HL-60 (cell line): ENCODE results near the gene ARNT2.

Experiments
- DNase-seq, 2 experiments: peaks; one replicate each; pipeline ENCODE4 v3.0.0-alpha.2; 2010 to 2020; ENCODE audit warnings: low read depth in 1 of 2, low spot score in 1 of 2
- H3K27ac ChIP-seq: fragments of 250-450 bp; sonication (Bioruptor Pico); replicated peaks from 2 replicates; pipeline ENCODE4 v1.5.1; 2020; ENCODE audit warnings: mild to moderate bottlenecking, moderate library complexity
- H3K27me3 ChIP-seq: fragments of 250-450 bp; sonication (Bioruptor Pico); 2 replicates; pipeline ENCODE4 v1.5.1; 2021; ENCODE audit warnings: mild to moderate bottlenecking, moderate library complexity; ENCODE audit not compliant: insufficient read depth, poor library complexity, severe bottlenecking
- H3K4me3 ChIP-seq: replicated peaks from 2 replicates; pipeline ENCODE4 v1.5.1; 2011; ENCODE audit warnings: mild to moderate bottlenecking, control low read depth, low read length; ENCODE audit not compliant: insufficient read depth
- GABPA ChIP-seq: IDR thresholded peaks from 2 replicates; pipeline ENCODE4 v1.6.1; 2012; ENCODE audit warnings: low read depth
- POLR2AphosphoS5 ChIP-seq: IDR thresholded peaks from 2 replicates; pipeline ENCODE4 v1.6.1; 2012; ENCODE audit warnings: low read depth
- SPI1 ChIP-seq: IDR thresholded peaks from 2 replicates; pipeline ENCODE4 v1.6.1; 2012; ENCODE audit warnings: low read depth, mild to moderate bottlenecking, borderline replicate concordance
- TF ChIP-seq, protein P1 (sequence below): IDR thresholded peaks from 2 replicates; pipeline ENCODE4 v1.6.1; 2012; ENCODE audit warnings: low read depth; ENCODE audit not compliant: insufficient replicate concordance
- TF ChIP-seq, protein P2 (sequence below): IDR thresholded peaks from one replicate; pipeline ENCODE4 v1.5.1; 2011; ENCODE audit warnings: low read length, control low read depth, inconsistent platforms; ENCODE audit not compliant: insufficient read depth

Gene ARNT2

DNA sequence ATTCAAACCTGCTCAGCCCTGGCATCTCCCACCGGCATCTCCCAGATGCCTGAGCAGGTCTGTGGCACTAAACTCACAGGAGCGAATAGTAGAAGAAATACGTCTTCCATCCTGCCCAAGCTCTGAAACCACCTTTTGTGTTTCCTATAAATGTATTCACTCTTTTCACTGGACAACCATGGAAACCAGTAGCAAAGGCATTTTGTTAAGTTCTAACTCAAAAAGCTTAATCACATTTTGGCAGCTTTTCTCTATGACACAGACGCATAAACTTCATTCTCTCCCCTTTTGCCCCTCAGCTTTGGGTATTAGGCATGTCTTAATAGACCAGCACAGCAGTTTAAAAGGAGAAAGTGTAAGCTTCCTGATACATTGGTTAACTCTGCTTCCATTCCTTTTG is 24.5 kb upstream of the ARNT2 start:
- Histone ChIP-seq H3K27me3 (peaks cover 2% of the 10 kb centered on the region), H3K4me3 (no peak overlapping the region), H3K27ac (no peak overlapping the region)
- DNase-seq, result no peak
- TF ChIP-seq, protein P1, sequence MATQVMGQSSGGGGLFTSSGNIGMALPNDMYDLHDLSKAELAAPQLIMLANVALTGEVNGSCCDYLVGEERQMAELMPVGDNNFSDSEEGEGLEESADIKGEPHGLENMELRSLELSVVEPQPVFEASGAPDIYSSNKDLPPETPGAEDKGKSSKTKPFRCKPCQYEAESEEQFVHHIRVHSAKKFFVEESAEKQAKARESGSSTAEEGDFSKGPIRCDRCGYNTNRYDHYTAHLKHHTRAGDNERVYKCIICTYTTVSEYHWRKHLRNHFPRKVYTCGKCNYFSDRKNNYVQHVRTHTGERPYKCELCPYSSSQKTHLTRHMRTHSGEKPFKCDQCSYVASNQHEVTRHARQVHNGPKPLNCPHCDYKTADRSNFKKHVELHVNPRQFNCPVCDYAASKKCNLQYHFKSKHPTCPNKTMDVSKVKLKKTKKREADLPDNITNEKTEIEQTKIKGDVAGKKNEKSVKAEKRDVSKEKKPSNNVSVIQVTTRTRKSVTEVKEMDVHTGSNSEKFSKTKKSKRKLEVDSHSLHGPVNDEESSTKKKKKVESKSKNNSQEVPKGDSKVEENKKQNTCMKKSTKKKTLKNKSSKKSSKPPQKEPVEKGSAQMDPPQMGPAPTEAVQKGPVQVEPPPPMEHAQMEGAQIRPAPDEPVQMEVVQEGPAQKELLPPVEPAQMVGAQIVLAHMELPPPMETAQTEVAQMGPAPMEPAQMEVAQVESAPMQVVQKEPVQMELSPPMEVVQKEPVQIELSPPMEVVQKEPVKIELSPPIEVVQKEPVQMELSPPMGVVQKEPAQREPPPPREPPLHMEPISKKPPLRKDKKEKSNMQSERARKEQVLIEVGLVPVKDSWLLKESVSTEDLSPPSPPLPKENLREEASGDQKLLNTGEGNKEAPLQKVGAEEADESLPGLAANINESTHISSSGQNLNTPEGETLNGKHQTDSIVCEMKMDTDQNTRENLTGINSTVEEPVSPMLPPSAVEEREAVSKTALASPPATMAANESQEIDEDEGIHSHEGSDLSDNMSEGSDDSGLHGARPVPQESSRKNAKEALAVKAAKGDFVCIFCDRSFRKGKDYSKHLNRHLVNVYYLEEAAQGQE, result no peak
- no peak for TF ChIP-seq SPI1
- TF ChIP-seq, protein P2, sequence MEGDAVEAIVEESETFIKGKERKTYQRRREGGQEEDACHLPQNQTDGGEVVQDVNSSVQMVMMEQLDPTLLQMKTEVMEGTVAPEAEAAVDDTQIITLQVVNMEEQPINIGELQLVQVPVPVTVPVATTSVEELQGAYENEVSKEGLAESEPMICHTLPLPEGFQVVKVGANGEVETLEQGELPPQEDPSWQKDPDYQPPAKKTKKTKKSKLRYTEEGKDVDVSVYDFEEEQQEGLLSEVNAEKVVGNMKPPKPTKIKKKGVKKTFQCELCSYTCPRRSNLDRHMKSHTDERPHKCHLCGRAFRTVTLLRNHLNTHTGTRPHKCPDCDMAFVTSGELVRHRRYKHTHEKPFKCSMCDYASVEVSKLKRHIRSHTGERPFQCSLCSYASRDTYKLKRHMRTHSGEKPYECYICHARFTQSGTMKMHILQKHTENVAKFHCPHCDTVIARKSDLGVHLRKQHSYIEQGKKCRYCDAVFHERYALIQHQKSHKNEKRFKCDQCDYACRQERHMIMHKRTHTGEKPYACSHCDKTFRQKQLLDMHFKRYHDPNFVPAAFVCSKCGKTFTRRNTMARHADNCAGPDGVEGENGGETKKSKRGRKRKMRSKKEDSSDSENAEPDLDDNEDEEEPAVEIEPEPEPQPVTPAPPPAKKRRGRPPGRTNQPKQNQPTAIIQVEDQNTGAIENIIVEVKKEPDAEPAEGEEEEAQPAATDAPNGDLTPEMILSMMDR, result no peak
- no peak for TF ChIP-seq GABPA
- TF ChIP-seq POLR2AphosphoS5, result no peak

DNA sequence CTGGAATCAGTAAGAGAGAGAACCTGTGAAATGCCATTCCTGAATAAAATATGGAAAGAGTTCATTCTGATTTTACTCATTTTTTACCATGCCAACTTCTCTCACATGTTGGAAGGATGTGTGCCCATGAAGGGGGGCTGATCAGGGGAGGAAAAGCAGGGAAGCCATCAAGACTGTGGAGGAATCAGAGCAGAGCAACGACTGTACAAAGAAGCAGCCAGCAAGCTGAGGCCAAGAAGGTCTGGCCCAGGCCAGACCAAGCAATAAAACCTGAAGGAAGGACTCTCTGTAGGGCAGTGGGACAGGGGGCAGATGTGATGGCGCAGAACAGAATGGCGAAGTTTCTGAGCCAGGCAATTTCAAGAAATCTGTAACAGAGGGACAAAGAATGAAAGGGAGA is 24.0 kb upstream of the ARNT2 start:
- DNase-seq, result no peak
- TF ChIP-seq, protein P1, result no peak
- TF ChIP-seq GABPA (no peak), SPI1 (no peak), POLR2AphosphoS5 (no peak)
- TF ChIP-seq, protein P2, result no peak
- Histone ChIP-seq H3K27me3 (peaks cover 2% of the 10 kb centered on the region), H3K27ac (no peak overlapping the region), H3K4me3 (no peak overlapping the region)

DNA sequence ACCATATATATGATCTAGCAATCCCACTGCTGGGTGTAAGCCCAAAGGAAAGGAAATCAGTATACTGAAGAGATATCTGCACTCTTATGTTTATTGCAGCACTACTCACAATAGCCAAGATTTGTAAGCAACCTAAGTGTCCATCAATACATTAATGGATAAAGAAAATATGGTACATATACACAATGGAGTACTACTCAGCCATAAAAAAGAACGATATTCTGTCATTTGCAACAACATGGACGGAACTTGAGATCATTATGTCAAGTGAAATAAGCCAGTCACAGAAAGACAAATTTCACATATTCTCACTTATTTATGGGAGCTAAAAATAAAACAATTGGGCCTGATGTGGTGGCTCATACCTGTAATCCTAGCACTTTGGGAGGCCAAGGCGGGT is 21.9 kb upstream of the ARNT2 start:
- Histone ChIP-seq H3K27me3 (peaks cover 2% of the 10 kb centered on the region), H3K4me3 (no peak overlapping the region), H3K27ac (no peak overlapping the region)
- TF ChIP-seq GABPA (no peak), SPI1 (no peak)
- TF ChIP-seq, protein P2, result no peak
- DNase-seq, result no peak

DNA sequence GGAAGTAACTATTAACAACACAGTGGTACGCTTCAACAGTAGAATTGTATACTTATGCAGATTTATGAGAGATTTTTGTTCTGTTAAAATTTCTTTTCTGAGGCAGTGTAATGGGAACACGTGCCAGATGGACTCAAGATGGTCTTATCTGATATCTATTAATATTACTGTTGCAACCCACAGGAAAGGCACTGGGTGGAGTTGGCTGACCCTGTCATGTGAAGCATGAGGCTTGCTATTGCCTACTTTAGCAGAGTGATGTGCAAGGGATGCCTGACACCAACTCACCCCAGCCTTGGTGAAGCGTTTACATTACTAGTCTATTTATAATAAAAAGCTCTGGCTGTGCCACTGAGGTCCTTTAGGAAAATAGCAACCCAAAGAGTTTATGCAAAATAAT is 19.8 kb upstream of the ARNT2 start:
- H3K27me3 ChIP-seq, result peaks cover 6% of the 10 kb centered on the region
- no peak for DNase-seq

More for the DNA sequence above, 19.8 kb upstream of the ARNT2 start:
- TF ChIP-seq SPI1 (no peak), POLR2AphosphoS5 (no peak), GABPA (no peak)
- TF ChIP-seq, protein P1, result no peak
- no peak overlapping the region for H3K27ac ChIP-seq
- no peak overlapping the region for H3K4me3 ChIP-seq
